ENCODE measurements around the gene GLIPR1.

DNA sequence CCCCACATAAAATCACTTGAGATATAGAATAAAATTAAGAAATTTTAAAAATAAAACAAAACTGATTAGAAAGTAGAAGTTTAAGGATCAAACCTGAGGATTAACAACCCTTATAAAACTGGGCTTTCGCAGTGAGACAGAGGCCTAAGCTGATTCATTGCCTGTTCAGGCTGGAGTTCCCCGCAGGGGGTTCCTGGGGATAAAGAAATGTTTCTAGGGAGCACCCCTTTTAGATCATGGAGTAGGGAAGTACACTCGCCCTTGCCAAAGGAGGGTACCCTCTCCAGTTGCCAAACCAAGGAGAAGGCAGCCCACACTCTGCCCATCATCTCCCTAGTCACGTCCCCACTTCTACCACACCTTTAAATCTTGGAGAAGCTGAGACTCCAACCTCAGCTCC is 6.8 kb downstream of the GLIPR1 start:
- TF ChIP-seq, protein P1, sequence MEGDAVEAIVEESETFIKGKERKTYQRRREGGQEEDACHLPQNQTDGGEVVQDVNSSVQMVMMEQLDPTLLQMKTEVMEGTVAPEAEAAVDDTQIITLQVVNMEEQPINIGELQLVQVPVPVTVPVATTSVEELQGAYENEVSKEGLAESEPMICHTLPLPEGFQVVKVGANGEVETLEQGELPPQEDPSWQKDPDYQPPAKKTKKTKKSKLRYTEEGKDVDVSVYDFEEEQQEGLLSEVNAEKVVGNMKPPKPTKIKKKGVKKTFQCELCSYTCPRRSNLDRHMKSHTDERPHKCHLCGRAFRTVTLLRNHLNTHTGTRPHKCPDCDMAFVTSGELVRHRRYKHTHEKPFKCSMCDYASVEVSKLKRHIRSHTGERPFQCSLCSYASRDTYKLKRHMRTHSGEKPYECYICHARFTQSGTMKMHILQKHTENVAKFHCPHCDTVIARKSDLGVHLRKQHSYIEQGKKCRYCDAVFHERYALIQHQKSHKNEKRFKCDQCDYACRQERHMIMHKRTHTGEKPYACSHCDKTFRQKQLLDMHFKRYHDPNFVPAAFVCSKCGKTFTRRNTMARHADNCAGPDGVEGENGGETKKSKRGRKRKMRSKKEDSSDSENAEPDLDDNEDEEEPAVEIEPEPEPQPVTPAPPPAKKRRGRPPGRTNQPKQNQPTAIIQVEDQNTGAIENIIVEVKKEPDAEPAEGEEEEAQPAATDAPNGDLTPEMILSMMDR (IDR thresholded peaks at IDR 0.05; ENCODE audit: borderline replicate concordance, extremely low read depth, low read length, poor library complexity, severe bottlenecking): no peak
- TF ChIP-seq EZH2 (IDR thresholded peaks at IDR 0.05; ENCODE audit: borderline replicate concordance, low read depth, low read length, severe bottlenecking): no peak
